LoVo (cell line): ENCODE measurements around the gene PIK3CA.

ENCODE experiments used
- DNase-seq: peaks from one replicate; pipeline ENCODE4 v3.0.0-alpha.2; 2016; ENCODE audit warnings: low spot score

PIK3CA gene

DNA sequence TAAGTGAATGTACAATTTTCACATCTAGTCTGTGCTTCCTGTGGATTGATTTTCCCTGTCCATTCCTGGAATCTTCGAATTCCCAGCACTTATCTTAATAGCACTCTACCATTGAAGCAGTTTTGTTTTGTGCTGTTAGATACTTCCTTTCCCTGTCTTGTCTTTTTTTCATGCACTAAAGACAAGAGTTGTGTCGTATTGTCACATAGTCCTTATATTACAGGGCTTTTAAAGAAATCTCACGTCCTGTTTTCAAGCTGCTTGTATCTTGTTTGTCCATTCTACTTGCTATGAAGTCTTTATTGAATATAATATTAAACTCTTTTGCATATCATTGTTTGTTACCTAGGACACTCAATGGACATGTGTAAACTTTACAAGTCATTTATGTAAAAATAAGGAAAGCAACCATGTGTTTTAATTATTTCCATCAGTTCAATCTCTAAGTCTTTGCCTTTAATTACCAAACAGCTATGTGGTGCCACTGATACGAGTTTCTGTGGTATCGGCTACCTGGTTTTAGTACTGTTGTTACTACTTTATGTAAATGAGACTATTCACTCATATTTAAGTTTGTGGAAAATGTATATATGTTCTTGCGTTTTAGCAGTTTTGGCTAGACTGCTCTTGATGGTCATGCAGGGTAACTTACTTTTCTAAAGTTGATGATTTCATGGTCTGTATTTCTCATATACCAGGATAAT is 10.3 kb downstream of the PIK3CA start:
- no peak for DNase-seq

DNA sequence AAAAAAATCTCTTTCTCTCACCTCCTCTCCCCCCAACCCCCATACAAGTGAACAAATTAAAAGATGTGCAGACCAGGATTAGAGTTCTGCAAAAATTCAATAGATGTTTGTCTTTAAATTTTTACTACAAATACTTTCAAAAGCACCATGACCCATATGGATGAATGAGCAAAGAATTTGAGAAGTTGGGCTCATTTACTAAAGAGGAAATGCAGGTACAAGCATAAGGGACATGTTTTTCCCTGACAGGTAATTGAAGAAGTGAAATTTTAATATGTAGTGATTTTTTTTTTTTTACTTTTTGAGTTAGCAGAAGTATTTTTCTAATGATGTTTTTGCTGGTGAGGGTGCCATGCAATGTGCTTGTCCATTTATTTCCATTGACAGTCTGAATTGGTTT is 15.3 kb downstream of the PIK3CA start:
- DNase-seq: no peak

- no peak for DNase-seq
Observed at GRCh38 chr3:179164857-179165256, 16.7 kb downstream of the PIK3CA start.

GRCh38 chr3:179166561-179167201 is 18.5 kb downstream of the PIK3CA start:
- no peak for DNase-seq

- no peak for DNase-seq
Observed at GRCh38 chr3:179168918-179169317, 20.8 kb downstream of the PIK3CA start.

GRCh38 chr3:179172546-179172945 is 24.4 kb downstream of the PIK3CA start:
- no peak for DNase-seq

DNA sequence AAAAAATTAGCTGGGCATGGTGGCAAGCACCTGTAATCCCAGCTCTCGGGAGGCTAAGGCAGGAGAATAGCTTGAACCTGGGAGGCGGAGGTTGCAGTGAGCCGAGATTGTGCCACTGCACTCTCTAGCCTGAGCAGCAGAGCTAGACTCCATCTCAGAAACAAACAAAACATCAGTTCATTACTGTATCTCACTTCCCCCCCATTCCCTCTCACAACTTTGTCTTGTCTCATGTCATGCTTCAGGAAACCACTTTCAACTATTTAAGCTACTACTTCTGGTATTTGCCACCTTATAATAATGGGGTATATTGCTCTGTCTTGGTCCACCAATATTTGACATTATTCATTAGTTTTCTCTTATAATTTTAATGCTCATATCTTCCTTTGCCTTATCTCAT is 26.2 kb downstream of the PIK3CA start:
- no peak for DNase-seq

- DNase-seq: no peak
Observed at GRCh38 chr3:179174898-179175297, 26.7 kb downstream of the PIK3CA start.

GRCh38 chr3:179175358-179175757 is 27.2 kb downstream of the PIK3CA start:
- DNase-seq: no peak

DNA sequence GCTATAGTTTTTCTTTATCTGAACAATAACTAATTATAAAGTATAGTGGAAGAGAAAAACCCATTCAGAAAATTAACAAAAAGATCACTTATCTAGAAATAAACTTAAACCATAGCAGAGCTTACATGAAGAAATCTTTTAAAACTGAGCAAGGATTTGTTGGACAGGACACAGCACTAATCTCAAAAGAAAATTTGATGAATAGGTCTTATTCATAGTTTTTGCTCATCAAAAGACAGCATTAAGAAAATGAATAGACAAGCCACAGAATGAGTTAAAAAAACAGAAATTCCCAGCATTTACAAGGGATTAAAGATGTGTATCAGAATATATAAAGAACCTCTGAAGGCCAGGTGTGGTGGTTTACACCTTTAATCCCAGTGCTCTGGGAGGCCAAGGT is 29.5 kb downstream of the PIK3CA start:
- DNase-seq: no peak

- DNase-seq: no peak
Observed at GRCh38 chr3:179179256-179179655, 31.1 kb downstream of the PIK3CA start.

DNA sequence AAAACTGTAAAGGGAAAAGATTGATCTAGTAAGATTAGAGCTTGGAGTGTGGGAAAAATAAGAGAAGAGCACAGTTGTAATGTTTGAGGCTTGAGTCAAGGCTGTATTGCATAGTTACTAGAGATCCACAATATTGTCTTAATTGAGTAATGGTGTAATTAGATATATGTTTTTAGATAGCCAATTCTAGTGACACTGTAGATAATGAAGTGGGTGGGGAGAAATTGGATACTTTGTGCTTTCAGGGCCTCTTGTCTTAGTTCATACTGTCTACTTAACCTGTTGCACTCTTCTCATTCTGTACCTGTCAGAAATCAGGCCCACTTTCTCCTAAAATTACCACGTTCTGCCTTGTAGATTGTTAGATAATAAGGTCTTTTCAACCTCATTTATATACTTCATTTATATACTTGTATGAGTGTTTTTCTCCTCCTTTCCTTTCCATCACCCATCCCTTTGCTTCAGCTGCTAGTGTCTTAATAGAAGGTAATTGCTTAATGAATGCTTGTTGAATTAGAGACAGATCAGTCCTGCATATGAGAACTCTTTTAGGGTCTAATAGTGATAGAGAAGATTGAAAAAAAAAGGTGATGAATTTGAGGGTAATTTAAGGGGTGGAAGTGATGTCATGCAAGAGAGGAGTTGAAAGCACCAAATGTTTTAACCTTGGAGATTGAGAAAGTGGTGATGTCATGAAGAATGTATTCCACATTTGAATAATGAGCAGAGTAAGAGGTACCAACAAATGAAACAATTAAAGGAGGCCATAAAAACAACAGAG is 32.0 kb downstream of the PIK3CA start:
- no peak for DNase-seq

GRCh38 chr3:179181021-179181472 is 32.9 kb downstream of the PIK3CA start:
- no peak for DNase-seq

DNA sequence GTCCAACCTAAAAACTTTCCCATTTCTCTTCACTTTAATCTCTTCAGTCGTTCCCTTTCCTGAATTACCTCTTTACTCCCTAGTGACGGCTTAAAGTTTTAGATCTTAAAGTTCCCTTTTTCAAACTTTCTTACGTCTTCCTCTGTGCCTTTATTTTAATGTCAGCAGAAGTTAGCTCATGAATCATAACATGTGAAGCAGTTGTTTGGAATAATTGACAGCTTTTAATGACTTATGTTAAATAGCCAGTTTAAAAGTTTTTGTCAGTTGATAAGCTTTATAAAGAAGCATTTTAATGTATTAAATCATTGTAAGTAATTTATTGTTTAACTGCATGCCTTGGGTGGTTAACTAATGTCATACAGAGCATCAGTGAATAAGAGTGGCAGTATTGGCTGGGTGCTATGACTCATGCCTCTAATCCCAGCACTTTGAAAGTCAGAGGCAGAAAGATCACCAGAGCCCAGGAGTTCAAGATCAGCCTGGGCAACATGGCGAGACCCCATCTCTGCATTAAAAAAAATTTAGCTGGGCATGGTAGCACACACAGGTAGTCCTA is 33.9 kb downstream of the PIK3CA start:
- DNase-seq: no peak

GRCh38 chr3:179182902-179183301 is 34.7 kb downstream of the PIK3CA start:
- no peak for DNase-seq

GRCh38 chr3:179184826-179185225 is 36.7 kb downstream of the PIK3CA start:
- no peak for DNase-seq

- DNase-seq: no peak
Observed at GRCh38 chr3:179186426-179186825, 38.3 kb downstream of the PIK3CA start.

DNA sequence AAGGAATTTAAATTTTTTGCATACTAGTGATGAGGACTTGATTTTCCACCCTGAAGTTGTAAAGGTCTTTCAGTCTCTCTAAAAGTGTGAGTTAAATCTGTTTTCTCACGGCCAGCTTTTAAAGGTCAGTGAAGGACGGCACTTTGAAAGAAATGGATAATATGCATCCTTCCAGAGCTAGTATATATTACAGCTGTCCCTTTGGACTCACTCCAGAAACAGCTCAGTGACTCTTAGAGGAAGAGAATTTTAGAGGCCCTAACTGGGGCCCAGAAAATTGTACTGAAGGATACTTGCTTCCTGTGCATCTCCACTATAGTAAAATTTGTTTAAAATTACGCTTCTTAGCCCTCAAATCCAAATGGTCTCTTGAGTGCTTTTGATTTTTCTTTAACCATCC is 41.6 kb downstream of the PIK3CA start:
- DNase-seq: no peak

- no peak for DNase-seq
Observed at GRCh38 chr3:179190581-179190980, 42.4 kb downstream of the PIK3CA start.

DNA sequence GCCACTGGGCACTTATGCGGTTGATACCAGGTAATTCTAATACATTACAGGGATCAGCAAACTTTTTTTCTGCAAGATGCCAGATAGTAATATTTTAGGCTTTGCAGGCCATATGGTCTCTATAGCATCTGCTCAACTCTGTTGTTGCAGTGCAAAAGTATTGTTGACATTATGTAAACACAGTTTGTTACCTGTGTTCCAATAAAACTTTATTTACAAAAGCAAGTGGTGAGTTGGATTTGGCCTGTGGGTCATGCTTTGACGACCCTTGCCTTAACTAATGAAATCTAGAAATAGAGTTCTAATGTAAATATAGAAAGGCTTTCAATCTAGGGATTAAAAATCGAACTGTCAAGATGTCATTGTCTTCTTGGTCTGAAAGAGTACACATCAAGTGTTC is 44.4 kb downstream of the PIK3CA start:
- no peak for DNase-seq

DNA sequence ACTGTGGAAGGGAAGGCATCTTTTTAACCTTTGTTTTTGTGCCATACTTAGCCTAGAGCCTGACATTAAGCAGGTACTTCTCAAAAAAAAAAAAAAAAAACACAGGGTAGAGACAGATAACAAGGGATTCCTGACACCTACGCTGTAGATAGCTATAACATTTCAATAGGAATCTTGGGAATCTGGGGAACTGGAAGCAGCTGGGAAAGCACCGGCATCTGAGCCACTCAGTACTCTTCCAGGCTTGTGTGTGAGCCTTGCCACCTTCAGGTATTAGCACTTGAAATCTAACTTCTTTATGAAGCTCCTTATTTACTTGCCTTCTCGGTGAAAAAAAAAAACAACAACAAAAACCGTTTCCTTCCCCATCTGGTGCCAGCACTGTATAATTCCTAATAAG is 46.8 kb downstream of the PIK3CA start:
- DNase-seq: no peak

- DNase-seq: no peak
Observed at GRCh38 chr3:179196098-179196497, 47.9 kb downstream of the PIK3CA start.

DNA sequence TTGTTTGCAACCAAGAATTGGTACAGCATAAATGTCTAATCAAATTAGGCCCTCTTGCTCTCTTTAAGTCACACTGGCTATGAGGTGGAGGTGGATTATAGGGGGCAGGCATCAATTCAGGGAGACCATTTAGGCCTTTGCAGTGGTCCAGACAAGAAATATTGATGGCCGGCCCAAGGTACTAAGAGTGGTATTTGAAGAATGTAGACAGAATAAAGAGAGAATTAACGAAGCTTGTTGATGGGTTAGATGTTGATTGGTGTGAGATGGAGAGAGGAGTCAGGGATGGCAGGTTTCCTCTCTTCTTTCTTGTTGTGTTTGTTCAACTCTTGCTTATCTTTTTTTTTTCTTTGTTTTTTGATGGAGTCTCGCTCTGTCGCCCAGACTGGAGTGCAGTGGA is 48.5 kb downstream of the PIK3CA start:
- DNase-seq: no peak
